Gastrocnemius medialis (tissue), 4 donors: ENCODE measurements around the gene FAM72A. TPM values are rescaled to one million over a fixed set of nuclear protein-coding genes. Genes with fewer than 3 reads are reported as not detected.
"Not testable (repeated sequence)": the region's sequence is repeated elsewhere in the genome, so short reads cannot be mapped to it uniquely, and the experiment has no call there.

ENCODE experiments used
- ATAC-seq, 2 donors: fragments of 150-250 bp; one replicate each; pipeline ENCODE4 v1.9.1; 2016
- DNase-seq, 2 donors: peaks; one replicate each; pipeline ENCODE4 v3.0.0-alpha.2; 2019
- H3K27ac ChIP-seq, 4 donors: fragments of 200-600 bp; sonication (generic); 1 replicate in 1 of 4; 2 replicates in 3 of 4; pipeline ENCODE4 v1.5.1; 2016 to 2018; ENCODE audit warnings: mild to moderate bottlenecking in 2 of 4, moderate library complexity in 1 of 4
- H3K27me3 ChIP-seq, 3 donors: fragments of 200-600 bp; sonication (generic) in 2 of 3; 1 replicate in 1 of 3; 2 replicates in 2 of 3; pipeline versions ENCODE4 v1.5.1 to v1.6.0; 2016 to 2019; ENCODE audit warnings: mild to moderate bottlenecking in 1 of 3, moderate library complexity in 1 of 3
- H3K36me3 ChIP-seq, 2 donors: fragments of 200-600 bp; sonication (generic) in 1 of 2; one replicate each; pipeline ENCODE4 v1.5.1; 2017 to 2018
- H3K4me1 ChIP-seq, 2 donors: fragments of 200-600 bp; sonication (generic) in 1 of 2; one replicate each; pipeline ENCODE4 v1.5.1; 2016 to 2017; ENCODE audit warnings: mild to moderate bottlenecking in 2 of 2
- H3K4me3 ChIP-seq, 4 donors: fragments of 200-600 bp; sonication (generic) in 3 of 4; 1 replicate in 1 of 4; 2 replicates in 3 of 4; pipeline ENCODE4 v1.5.1; 2016 to 2019; ENCODE audit warnings: mild to moderate bottlenecking in 2 of 4
- H3K9me3 ChIP-seq, 3 donors: fragments of 200-600 bp; sonication (generic) in 2 of 3; 1 replicate in 1 of 3; 2 replicates in 2 of 3; pipeline ENCODE4 v1.5.1; 2016 to 2019
- POLR2A ChIP-seq, 2 donors: fragments of 450-650 bp; IDR thresholded peaks; one replicate each; pipeline ENCODE4 v1.6.1; 2017; ENCODE audit warnings: antibody characterized with exemption in 2 of 2, mild to moderate bottlenecking in 2 of 2, moderate library complexity in 2 of 2
- in situ Hi-C, 4 donors: fragments of 200-750 bp; cut with MboI; loops; one replicate each; pipeline versions ENCODE4 v1.15.0 to v1.8.0; 2017; ENCODE audit warnings: low sequenced_read_pairs in 4 of 4
- intact Hi-C: fragments of 100-400 bp; cut with DNase I; formaldehyde crosslinking; loops from one replicate; pipeline ENCODE4 v1.15.1; 2023; ENCODE audit warnings: low total_unique reads
- total RNA-seq, 4 donors: library from RNA; depleted of rRNA; stranded (reverse); fragments of >200 nt; gene quantifications; one replicate each; pipeline versions ENCODE4 v1.1.0 to v1.2.3, GENCODE V29; 2016
- TF ChIP-seq, protein P1 (sequence below), 5 experiments: fragments of 450-650 bp in 3 of 5; fragments of 200-600 bp in 2 of 5; sonication (generic) in 2 of 5; IDR thresholded peaks in 4 of 5; conservative IDR thresholded peaks in 1 of 5; 1 replicate in 4 of 5; 2 replicates in 1 of 5; pipeline ENCODE4 v1.5.1; 2016 to 2019; ENCODE audit warnings: antibody characterized with exemption in 5 of 5, mild to moderate bottlenecking in 3 of 5, moderate library complexity in 3 of 5

Gene FAM72A
- total RNA-seq, 4 donors from 2014 or later: 0.20 to 0.85 TPM; not detected in 2

- H3K9me3 ChIP-seq, in situ Hi-C loops, H3K4me3 ChIP-seq, H3K4me1 ChIP-seq, DNase-seq, H3K36me3 ChIP-seq, H3K27ac ChIP-seq, intact Hi-C loops, H3K27me3 ChIP-seq: not testable (repeated sequence)
- ATAC-seq: peak; percentile 65 to 87
- TF ChIP-seq, protein P1, sequence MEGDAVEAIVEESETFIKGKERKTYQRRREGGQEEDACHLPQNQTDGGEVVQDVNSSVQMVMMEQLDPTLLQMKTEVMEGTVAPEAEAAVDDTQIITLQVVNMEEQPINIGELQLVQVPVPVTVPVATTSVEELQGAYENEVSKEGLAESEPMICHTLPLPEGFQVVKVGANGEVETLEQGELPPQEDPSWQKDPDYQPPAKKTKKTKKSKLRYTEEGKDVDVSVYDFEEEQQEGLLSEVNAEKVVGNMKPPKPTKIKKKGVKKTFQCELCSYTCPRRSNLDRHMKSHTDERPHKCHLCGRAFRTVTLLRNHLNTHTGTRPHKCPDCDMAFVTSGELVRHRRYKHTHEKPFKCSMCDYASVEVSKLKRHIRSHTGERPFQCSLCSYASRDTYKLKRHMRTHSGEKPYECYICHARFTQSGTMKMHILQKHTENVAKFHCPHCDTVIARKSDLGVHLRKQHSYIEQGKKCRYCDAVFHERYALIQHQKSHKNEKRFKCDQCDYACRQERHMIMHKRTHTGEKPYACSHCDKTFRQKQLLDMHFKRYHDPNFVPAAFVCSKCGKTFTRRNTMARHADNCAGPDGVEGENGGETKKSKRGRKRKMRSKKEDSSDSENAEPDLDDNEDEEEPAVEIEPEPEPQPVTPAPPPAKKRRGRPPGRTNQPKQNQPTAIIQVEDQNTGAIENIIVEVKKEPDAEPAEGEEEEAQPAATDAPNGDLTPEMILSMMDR (IDR thresholded peaks at IDR 0.05 in 4 of 5, conservative IDR thresholded peaks at IDR 0.05 in 1 of 5): peak in 2 of 5 experiments; percentile 11 to 32
These were observed 35.1 kb downstream of the FAM72A start for GRCh38 chr1:206167350-206168029.

- DNase-seq (no peak), ATAC-seq (no peak)
- intact Hi-C loops: no loop called here
- no peak overlapping the region for H3K4me3 ChIP-seq
- no peak overlapping the region for H3K27ac ChIP-seq
- peaks cover 0 to 4% (median 0%) of the 10 kb centered on the region in 3 donors for H3K27me3 ChIP-seq
- H3K36me3 ChIP-seq: no peaks in the 10 kb centered on the region
- in situ Hi-C loops: no loop called here
- H3K9me3 ChIP-seq: no peaks in the 10 kb centered on the region
- TF ChIP-seq POLR2A (IDR thresholded peaks at IDR 0.05): no peak
- TF ChIP-seq, protein P1 (IDR thresholded peaks at IDR 0.05 in 4 of 5, conservative IDR thresholded peaks at IDR 0.05 in 1 of 5): no peak
- H3K4me1 ChIP-seq: no peaks in the 10 kb centered on the region
These were observed 56.8 kb downstream of the FAM72A start for GRCh38 chr1:206145771-206146290.

DNA sequence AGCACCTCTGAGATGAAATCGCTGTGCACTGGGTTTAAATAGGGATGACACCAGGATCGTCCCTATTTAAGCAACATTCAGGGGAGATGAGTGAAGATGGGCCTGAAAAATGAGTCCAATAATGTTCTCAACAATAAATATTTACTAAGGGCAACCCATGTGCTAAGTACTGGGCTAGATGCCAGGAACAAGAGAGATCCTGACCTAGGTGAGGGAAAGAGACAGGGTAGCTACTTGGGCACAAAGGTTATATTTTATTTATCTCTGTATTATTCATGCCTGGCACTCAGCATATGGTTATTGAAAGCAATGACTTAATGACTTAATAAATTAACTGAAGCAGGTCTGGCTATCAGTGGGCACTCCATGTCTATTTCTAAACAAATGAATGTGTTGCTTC lies 58.0 kb downstream of the FAM72A start:
- H3K4me1 ChIP-seq: no peaks in the 10 kb centered on the region
- DNase-seq: no peak
- no peak overlapping the region for H3K4me3 ChIP-seq
- no peak overlapping the region for H3K27ac ChIP-seq
- ATAC-seq: no peak
- no peaks in the 10 kb centered on the region for H3K9me3 ChIP-seq
- in situ Hi-C loops: no loop called here
- H3K27me3 ChIP-seq: peaks cover 0 to 4% (median 0%) of the 10 kb centered on the region in 3 donors
- intact Hi-C loops: no loop called here
- TF ChIP-seq POLR2A (IDR thresholded peaks at IDR 0.05): no peak
- TF ChIP-seq, protein P1 (IDR thresholded peaks at IDR 0.05 in 4 of 5, conservative IDR thresholded peaks at IDR 0.05 in 1 of 5): no peak
- no peaks in the 10 kb centered on the region for H3K36me3 ChIP-seq

GRCh38 chr1:206143537-206144172 lies 59.0 kb downstream of the FAM72A start:
- H3K27ac ChIP-seq: no peak overlapping the region
- no peak overlapping the region for H3K4me3 ChIP-seq
- intact Hi-C loops (no loop called here), in situ Hi-C loops (no loop called here)
- TF ChIP-seq POLR2A (IDR thresholded peaks at IDR 0.05): no peak
- TF ChIP-seq, protein P1 (IDR thresholded peaks at IDR 0.05 in 4 of 5, conservative IDR thresholded peaks at IDR 0.05 in 1 of 5): no peak
- no peaks in the 10 kb centered on the region for H3K4me1 ChIP-seq
- ATAC-seq: no peak
- H3K27me3 ChIP-seq: peaks cover 0 to 4% (median 0%) of the 10 kb centered on the region in 3 donors
- no peaks in the 10 kb centered on the region for H3K9me3 ChIP-seq
- no peak for DNase-seq
- H3K36me3 ChIP-seq: no peaks in the 10 kb centered on the region
